ENCODE measurements around the gene TFCP2.

TFCP2 gene

DNA sequence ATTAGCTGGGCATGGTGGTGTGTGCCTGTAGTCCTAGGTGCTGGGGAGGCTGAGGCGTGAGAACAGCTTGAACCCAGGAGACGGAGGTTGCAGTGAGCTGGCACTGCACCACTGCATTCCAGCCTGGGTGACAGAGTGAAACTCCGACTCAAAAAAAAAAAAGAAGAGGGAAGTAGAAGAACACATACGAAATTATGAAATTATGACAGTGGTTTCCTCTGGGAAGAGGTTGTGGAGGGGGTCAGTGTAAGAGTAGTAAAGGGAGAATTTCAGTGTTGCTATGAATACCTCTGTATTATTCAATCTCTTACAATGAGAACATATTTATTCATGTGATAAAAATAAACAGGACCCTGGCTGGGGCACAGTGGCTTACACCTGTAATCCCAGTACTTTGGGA lies 64.8 kb downstream of the TFCP2 start:
- Histone ChIP-seq H3K36me3 (ENCODE audit: control insufficient read depth in 1 of 2, insufficient read depth in 2 of 2, low read length in 2 of 2) (peaks cover 21 to 22% of the 10 kb centered on the region in 2 experiments), H3K27me3 (ENCODE audit: insufficient read depth, low read length) (no peaks in the 10 kb centered on the region), H3K27ac (ENCODE audit: low read depth, low read length) (no peak overlapping the region), H4K12ac (ENCODE audit: low read depth, low read length) (no peak overlapping the region), H3K79me1 (ENCODE audit: low read length) (no peaks in the 10 kb centered on the region), H4K91ac (ENCODE audit: low read depth, low read length) (no peak overlapping the region), H3K79me2 (ENCODE audit: control insufficient read depth, insufficient read depth, low read length, poor library complexity) (no peaks in the 10 kb centered on the region), H2BK5ac (ENCODE audit: low read depth, low read length, poor library complexity) (no peak overlapping the region), H2AK5ac (ENCODE audit: low read length) (no peak overlapping the region), H4K8ac (ENCODE audit: low read depth, low read length) (no peak overlapping the region), H2BK12ac (ENCODE audit: low read length) (no peak overlapping the region), H3K4me3 (ENCODE audit: low read depth, low read length) (no peak overlapping the region), H3K14ac (ENCODE audit: low read length) (no peak overlapping the region), H3K4ac (ENCODE audit: low read depth, low read length) (no peak overlapping the region), H3K4me2 (ENCODE audit: low read length) (no peak overlapping the region), H3K18ac (ENCODE audit: low read length) (no peak overlapping the region), H2AFZ (ENCODE audit: insufficient read depth, low read length, poor library complexity) (no peak overlapping the region), H3K23ac (ENCODE audit: low read length) (no peak overlapping the region), H3K4me1 (ENCODE audit: control insufficient read depth in 1 of 2, insufficient read depth in 2 of 2, low read length in 2 of 2) (no peaks in the 10 kb centered on the region), H3K9me3 (ENCODE audit: insufficient read depth, low read depth, low read length) (no peaks in the 10 kb centered on the region), H3K9ac (ENCODE audit: low read length) (no peak overlapping the region), H2BK120ac (ENCODE audit: insufficient read depth, low read length, poor library complexity) (no peak overlapping the region)
- no peak for DNase-seq
- no CpG with 5 or more reads among the region's 4 CpGs for WGBS (ENCODE audit: extremely low coverage, insufficient coverage, insufficient read length)

DNA sequence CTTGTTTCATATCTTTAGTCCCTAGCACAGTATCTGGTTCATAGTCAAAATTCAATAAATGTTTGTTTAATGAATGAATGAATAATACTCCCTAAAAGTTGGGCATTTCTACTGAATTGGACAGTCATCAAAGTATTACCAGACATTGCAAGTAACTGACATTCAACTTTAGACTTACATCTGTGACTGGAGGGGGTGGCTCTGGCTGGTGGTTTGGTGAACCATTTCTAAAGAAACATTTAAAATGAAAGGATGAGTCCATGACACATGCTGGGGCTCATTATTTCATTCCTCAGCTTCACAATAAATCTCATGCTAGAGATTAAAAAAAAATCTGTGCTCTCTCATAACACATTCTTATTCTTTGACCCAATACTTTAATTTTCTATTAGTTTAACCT lies 69.0 kb downstream of the TFCP2 start:
- H3K4ac ChIP-seq (ENCODE audit: low read depth, low read length) = no peak overlapping the region
- no peak overlapping the region for H3K18ac ChIP-seq (ENCODE audit: low read length)
- H3K27me3 ChIP-seq (ENCODE audit: insufficient read depth, low read length) = no peaks in the 10 kb centered on the region
- no peaks in the 10 kb centered on the region for H3K79me2 ChIP-seq (ENCODE audit: control insufficient read depth, insufficient read depth, low read length, poor library complexity)
- H2AK5ac ChIP-seq (ENCODE audit: low read length) = no peak overlapping the region
- no peak overlapping the region for H3K14ac ChIP-seq (ENCODE audit: low read length)
- no peaks in the 10 kb centered on the region for H3K9me3 ChIP-seq (ENCODE audit: insufficient read depth, low read depth, low read length)
- no peaks in the 10 kb centered on the region for H3K79me1 ChIP-seq (ENCODE audit: low read length)
- no peak overlapping the region for H3K9ac ChIP-seq (ENCODE audit: low read length)
- no peak for DNase-seq
- H3K4me1 ChIP-seq (ENCODE audit: control insufficient read depth in 1 of 2, insufficient read depth in 2 of 2, low read length in 2 of 2) = no peaks in the 10 kb centered on the region
- H3K27ac ChIP-seq (ENCODE audit: low read depth, low read length) = no peak overlapping the region
- no peak overlapping the region for H3K23ac ChIP-seq (ENCODE audit: low read length)
- H3K4me3 ChIP-seq (ENCODE audit: low read depth, low read length) = no peak overlapping the region
- no peak overlapping the region for H2BK120ac ChIP-seq (ENCODE audit: insufficient read depth, low read length, poor library complexity)
- H4K91ac ChIP-seq (ENCODE audit: low read depth, low read length) = no peak overlapping the region
- H4K8ac ChIP-seq (ENCODE audit: low read depth, low read length) = no peak overlapping the region
- H2BK5ac ChIP-seq (ENCODE audit: low read depth, low read length, poor library complexity) = no peak overlapping the region
- H3K36me3 ChIP-seq (ENCODE audit: control insufficient read depth in 1 of 2, insufficient read depth in 2 of 2, low read length in 2 of 2) = peaks cover 16 to 31% of the 10 kb centered on the region in 2 experiments
- H4K12ac ChIP-seq (ENCODE audit: low read depth, low read length) = no peak overlapping the region
- H2BK12ac ChIP-seq (ENCODE audit: low read length) = no peak overlapping the region
- no peak overlapping the region for H2AFZ ChIP-seq (ENCODE audit: insufficient read depth, low read length, poor library complexity)
- no peak overlapping the region for H3K4me2 ChIP-seq (ENCODE audit: low read length)

DNA sequence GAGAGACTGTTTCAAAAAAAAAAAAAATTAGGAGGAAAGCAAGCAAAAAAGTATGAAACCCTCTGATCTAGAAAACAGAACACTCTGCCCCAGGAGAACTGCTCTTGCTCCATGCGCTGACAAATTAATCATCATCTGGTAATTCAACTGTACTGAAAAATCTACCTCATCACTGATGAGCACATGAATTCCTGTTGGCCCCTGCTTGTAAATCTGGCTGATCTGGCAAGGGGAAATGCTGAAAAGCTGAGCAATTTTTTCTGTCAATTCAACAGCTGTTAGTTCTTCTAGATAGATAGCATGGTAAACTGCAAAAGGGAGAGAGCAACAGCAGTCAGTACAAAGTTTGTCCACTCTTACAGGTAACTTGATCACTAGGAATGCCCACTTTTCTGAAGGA lies 74.3 kb downstream of the TFCP2 start:
- Histone ChIP-seq H3K4me3 (ENCODE audit: low read depth, low read length) (no peak overlapping the region), H2BK12ac (ENCODE audit: low read length) (no peak overlapping the region), H4K91ac (ENCODE audit: low read depth, low read length) (no peak overlapping the region), H3K79me2 (ENCODE audit: control insufficient read depth, insufficient read depth, low read length, poor library complexity) (no peaks in the 10 kb centered on the region), H3K36me3 (ENCODE audit: control insufficient read depth in 1 of 2, insufficient read depth in 2 of 2, low read length in 2 of 2) (peaks cover 23 to 44% of the 10 kb centered on the region in 2 experiments), H2BK5ac (ENCODE audit: low read depth, low read length, poor library complexity) (no peak overlapping the region), H3K23ac (ENCODE audit: low read length) (no peak overlapping the region), H2AK5ac (ENCODE audit: low read length) (no peak overlapping the region), H3K79me1 (ENCODE audit: low read length) (no peaks in the 10 kb centered on the region), H2AFZ (ENCODE audit: insufficient read depth, low read length, poor library complexity) (no peak overlapping the region), H3K4ac (ENCODE audit: low read depth, low read length) (no peak overlapping the region), H3K27ac (ENCODE audit: low read depth, low read length) (no peak overlapping the region), H4K12ac (ENCODE audit: low read depth, low read length) (no peak overlapping the region), H3K9ac (ENCODE audit: low read length) (no peak overlapping the region), H3K14ac (ENCODE audit: low read length) (no peak overlapping the region), H3K9me3 (ENCODE audit: insufficient read depth, low read depth, low read length) (no peaks in the 10 kb centered on the region), H2BK120ac (ENCODE audit: insufficient read depth, low read length, poor library complexity) (no peak overlapping the region), H3K27me3 (ENCODE audit: insufficient read depth, low read length) (no peaks in the 10 kb centered on the region), H3K18ac (ENCODE audit: low read length) (no peak overlapping the region), H3K4me2 (ENCODE audit: low read length) (no peak overlapping the region), H4K8ac (ENCODE audit: low read depth, low read length) (no peak overlapping the region), H3K4me1 (ENCODE audit: control insufficient read depth in 1 of 2, insufficient read depth in 2 of 2, low read length in 2 of 2) (no peaks in the 10 kb centered on the region)
- WGBS (ENCODE audit: extremely low coverage, insufficient coverage, insufficient read length) = no CpG with 5 or more reads among the region's 1 CpG
- DNase-seq = no peak

GRCh38 chr12:51090705-51091229 lies 82.2 kb downstream of the TFCP2 start:
- no peak overlapping the region for H2BK120ac ChIP-seq (ENCODE audit: insufficient read depth, low read length, poor library complexity)
- no peaks in the 10 kb centered on the region for H3K9me3 ChIP-seq (ENCODE audit: insufficient read depth, low read depth, low read length)
- no peak overlapping the region for H3K4ac ChIP-seq (ENCODE audit: low read depth, low read length)
- WGBS (ENCODE audit: extremely low coverage, insufficient coverage, insufficient read length) = 100% methylated on average over 2 of the region's 10 CpGs
- H3K27me3 ChIP-seq (ENCODE audit: insufficient read depth, low read length) = no peaks in the 10 kb centered on the region
- no peaks in the 10 kb centered on the region for H3K4me1 ChIP-seq (ENCODE audit: control insufficient read depth in 1 of 2, insufficient read depth in 2 of 2, low read length in 2 of 2)
- no peak overlapping the region for H3K23ac ChIP-seq (ENCODE audit: low read length)
- H3K9ac ChIP-seq (ENCODE audit: low read length) = no peak overlapping the region
- no peak overlapping the region for H2AK5ac ChIP-seq (ENCODE audit: low read length)
- H2BK5ac ChIP-seq (ENCODE audit: low read depth, low read length, poor library complexity) = no peak overlapping the region
- H4K8ac ChIP-seq (ENCODE audit: low read depth, low read length) = no peak overlapping the region
- H2AFZ ChIP-seq (ENCODE audit: insufficient read depth, low read length, poor library complexity) = no peak overlapping the region
- H2BK12ac ChIP-seq (ENCODE audit: low read length) = no peak overlapping the region
- peaks cover 11 to 15% of the 10 kb centered on the region in 2 experiments for H3K36me3 ChIP-seq (ENCODE audit: control insufficient read depth in 1 of 2, insufficient read depth in 2 of 2, low read length in 2 of 2)
- no peak overlapping the region for H4K91ac ChIP-seq (ENCODE audit: low read depth, low read length)
- H4K12ac ChIP-seq (ENCODE audit: low read depth, low read length) = no peak overlapping the region
- DNase-seq = no peak
- no peaks in the 10 kb centered on the region for H3K79me2 ChIP-seq (ENCODE audit: control insufficient read depth, insufficient read depth, low read length, poor library complexity)
- no peak overlapping the region for H3K18ac ChIP-seq (ENCODE audit: low read length)
- no peak overlapping the region for H3K27ac ChIP-seq (ENCODE audit: low read depth, low read length)
- H3K4me3 ChIP-seq (ENCODE audit: low read depth, low read length) = no peak overlapping the region
- no peak overlapping the region for H3K14ac ChIP-seq (ENCODE audit: low read length)
- H3K4me2 ChIP-seq (ENCODE audit: low read length) = no peak overlapping the region
- H3K79me1 ChIP-seq (ENCODE audit: low read length) = no peaks in the 10 kb centered on the region
